VCaP (cell line): ENCODE measurements around the gene XRCC3.

Experiments
- H3K27ac ChIP-seq: fragments of 450-650 bp; 2 replicates; pipeline ENCODE4 v1.5.1; 2017
- TF ChIP-seq, protein P1 (sequence below): fragments of 450-650 bp; conservative IDR thresholded peaks from 2 replicates; pipeline ENCODE4 v1.5.1; 2017; ENCODE audit warnings: mild to moderate bottlenecking, moderate library complexity

The XRCC3 gene

DNA sequence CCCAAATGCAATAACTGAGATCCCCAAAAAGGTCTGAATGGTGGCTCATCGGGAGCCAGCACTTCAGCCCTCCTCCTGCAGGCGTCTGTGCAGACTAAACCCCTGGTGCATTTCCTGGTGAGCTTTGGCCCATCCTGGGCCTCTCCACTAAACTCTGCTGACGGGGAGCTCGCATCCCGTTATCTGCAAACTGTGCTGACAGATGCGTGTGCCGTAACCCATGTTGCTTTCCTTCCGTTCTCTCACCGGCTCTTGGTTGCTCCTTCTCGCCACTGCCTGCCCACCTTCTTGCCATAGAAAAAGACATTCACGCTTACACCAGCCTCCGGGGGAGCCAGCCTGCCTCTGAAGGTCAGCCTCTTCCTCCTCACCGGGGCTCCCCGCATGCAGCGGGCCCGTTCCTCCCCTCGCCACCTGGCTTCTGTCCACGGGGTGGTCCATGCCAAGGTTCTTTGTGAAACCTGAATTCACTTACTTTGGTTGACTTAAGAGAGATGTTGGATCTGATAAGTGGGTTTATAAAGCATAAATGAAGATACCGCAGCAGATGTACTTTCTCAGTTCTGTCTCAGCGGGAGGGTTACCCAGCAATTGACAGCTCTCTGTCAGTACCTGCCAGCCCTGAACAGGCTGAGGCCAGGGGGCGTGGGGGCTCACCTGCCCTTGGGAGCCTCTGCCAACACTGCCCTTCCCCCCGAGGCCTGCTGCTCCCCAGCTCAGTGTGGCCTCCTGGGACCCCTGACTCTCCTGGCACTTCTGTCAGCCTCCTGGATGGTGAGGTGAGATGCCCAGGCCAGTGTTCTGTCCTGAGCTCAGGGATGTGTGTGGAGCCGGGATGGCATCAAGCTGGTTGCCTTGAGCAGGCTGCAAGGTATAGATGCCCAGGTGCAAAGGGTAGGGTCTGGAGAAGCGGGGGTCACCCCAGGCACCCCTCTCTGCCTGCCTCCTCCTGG is 14.5 kb upstream of the XRCC3 start:
- TF ChIP-seq, protein P1, sequence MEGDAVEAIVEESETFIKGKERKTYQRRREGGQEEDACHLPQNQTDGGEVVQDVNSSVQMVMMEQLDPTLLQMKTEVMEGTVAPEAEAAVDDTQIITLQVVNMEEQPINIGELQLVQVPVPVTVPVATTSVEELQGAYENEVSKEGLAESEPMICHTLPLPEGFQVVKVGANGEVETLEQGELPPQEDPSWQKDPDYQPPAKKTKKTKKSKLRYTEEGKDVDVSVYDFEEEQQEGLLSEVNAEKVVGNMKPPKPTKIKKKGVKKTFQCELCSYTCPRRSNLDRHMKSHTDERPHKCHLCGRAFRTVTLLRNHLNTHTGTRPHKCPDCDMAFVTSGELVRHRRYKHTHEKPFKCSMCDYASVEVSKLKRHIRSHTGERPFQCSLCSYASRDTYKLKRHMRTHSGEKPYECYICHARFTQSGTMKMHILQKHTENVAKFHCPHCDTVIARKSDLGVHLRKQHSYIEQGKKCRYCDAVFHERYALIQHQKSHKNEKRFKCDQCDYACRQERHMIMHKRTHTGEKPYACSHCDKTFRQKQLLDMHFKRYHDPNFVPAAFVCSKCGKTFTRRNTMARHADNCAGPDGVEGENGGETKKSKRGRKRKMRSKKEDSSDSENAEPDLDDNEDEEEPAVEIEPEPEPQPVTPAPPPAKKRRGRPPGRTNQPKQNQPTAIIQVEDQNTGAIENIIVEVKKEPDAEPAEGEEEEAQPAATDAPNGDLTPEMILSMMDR = no peak
- H3K27ac ChIP-seq = peak overlapping the region; percentile 96

DNA sequence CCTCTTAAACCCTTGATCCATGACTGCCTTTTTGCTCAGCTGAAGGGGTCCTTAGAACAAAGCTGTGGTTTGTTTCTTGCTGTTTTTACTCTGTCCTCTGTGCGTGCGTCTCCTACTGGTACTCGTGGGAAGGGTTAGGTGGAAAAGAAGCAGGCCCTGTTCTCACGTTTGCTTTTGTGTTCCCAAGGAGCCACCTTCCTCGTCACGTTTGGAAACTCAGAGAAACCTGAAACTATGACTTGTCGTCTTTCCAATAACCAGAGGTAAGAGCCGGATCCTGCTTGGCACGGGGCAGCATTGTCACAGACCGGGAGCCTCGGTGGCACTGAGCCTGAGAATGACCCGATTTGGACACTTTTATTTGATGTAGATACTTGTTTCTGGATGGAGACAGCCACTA is 13.5 kb upstream of the XRCC3 start:
- peak overlapping the region; percentile 96 for H3K27ac ChIP-seq
- TF ChIP-seq, protein P1 = peak; percentile 63

DNA sequence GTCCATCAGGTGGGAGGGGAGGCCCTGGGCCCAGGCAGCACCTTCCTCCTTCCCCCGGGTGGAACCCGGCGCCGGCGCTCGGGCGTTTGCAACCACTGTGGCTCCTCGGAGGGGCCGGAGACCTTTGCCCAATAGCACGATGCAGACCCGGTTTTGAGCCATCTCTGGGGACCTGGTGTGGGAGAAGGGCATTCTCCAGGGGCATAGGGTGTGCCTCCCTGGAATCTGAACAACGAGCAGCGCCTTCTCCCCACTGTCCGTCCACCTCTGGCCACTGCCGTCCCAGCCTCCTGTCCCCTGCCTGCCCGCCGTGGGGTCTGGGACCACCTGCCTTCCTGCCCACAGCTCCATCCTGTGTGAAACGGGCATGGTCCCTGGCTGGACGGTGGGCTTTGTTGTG is 12.9 kb upstream of the XRCC3 start:
- H3K27ac ChIP-seq = peak overlapping the region; percentile 96
- TF ChIP-seq, protein P1 = no peak

DNA sequence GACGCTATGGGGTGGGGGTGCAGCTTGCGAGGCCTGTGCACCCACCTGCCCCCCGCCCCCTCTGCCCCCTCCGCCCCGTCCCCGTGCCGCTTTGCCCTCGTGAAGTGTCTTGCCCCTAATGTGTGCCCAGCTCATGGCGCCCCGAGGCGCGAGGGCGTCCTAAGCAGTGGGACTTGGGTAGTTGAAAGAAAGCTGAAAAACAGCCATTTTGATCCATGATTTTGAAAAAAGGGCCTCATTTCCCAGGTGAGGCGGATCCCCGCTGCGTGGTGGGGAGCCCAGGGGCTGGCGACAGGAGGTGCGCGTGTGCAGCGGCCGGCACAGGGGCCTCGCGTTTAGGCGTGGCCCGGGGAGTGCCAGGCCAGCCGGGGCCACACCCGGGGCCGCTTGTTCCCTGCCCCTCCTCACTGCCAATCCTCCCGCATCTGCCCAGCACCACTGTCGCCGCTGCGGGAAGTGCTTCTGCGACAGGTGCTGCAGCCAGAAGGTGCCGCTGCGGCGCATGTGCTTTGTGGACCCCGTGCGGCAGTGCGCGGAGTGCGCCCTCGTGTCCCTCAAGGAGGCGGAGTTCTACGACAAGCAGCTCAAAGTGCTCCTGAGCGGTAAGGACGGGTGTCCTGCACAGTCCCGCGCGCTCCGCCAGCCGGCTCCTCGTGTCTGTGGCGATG is 12.2 kb upstream of the XRCC3 start:
- TF ChIP-seq, protein P1 = peak; percentile 73
- H3K27ac ChIP-seq = peak overlapping the region; percentile 96

DNA sequence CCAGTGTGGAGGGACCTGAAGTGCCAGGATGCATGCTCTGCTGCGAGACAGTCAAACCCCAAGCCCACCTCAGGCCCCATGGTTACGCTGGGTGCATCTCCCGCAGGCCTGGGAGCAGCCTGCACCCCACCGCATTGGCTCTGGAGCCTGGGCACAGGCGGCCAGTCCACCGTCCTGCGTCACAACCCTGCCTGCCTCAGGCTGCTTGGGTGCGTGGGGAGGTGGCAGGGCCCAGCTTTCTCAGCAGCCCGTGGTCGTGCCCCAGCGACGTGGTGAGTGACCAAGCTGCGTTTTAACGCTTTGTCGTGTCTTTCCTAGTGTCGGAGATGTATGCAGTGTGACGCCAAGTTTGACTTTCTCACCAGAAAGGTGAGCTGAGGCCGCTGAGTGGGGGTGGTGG is 11.2 kb upstream of the XRCC3 start:
- peak overlapping the region; percentile 42; the same call in 1 of the 2 replicates for H3K27ac ChIP-seq
- TF ChIP-seq, protein P1 = no peak

DNA sequence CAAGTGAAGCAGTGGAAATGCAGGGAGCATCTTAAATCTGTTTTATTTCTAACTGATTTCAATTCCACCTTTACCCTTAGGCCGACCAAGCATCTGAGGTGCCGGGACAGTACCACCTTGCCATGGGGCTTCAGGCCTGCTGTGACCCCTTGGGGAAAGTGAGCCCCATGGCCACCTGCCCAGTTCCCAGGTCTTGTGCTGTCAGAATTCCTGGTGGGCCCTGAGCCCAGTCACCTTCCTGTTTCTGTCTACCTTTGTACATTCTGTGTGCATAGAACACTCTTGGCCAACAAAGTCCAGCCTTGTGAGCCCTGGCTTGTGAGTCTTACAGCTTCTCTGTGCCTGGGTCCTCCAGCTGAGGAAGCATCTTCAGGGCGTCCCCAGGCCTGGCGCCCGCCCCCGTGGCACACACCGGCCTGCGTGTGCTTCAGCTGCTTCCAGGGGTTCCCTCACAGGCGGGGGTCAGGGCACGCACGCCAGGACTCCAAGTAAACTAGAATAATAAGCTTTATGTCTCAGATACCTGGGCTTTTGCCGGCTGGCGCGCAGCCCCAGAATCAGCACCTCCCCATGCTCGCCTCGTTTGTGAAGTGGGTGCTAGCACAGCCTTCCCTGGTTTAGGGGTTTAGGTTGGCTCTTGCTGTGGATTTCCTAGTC is 10.6 kb upstream of the XRCC3 start:
- TF ChIP-seq, protein P1 = no peak
- peak overlapping the region; percentile 42 for H3K27ac ChIP-seq
